Cardiac muscle cell (in vitro differentiated cells and primary cell): ENCODE results near the gene FHOD3. TPM values are rescaled to one million over a fixed set of nuclear protein-coding genes. Genes with fewer than 3 reads are reported as not detected.

Source experiments
- DNase-seq, 2 donors: peaks; one replicate each; pipeline versions ENCODE4 v3.0.0 to v3.0.0-alpha.2; 2010 to 2017; ENCODE audit warnings: low read depth in 1 of 2, low spot score in 1 of 2
- H3K27ac ChIP-seq: fragments of 200-600 bp; sonication (generic); 2 replicates; pipeline ENCODE4 v1.5.1; 2016
- H3K27me3 ChIP-seq: fragments of 200-600 bp; sonication (generic); 2 replicates; pipeline ENCODE4 v1.6.0; 2016; ENCODE audit warnings: control low read depth
- H3K36me3 ChIP-seq: fragments of 200-600 bp; sonication (generic); 2 replicates; pipeline ENCODE4 v1.5.1; 2016; ENCODE audit warnings: control low read depth
- H3K4me1 ChIP-seq: fragments of 200-600 bp; sonication (generic); 2 replicates; pipeline ENCODE4 v1.8.1; 2017; ENCODE audit warnings: low read depth, mild to moderate bottlenecking, mixed run types
- H3K4me3 ChIP-seq: fragments of 200-600 bp; sonication (generic); 2 replicates; pipeline ENCODE4 v1.5.1; 2016; ENCODE audit warnings: mild to moderate bottlenecking
- H3K9me3 ChIP-seq: fragments of 200-600 bp; sonication (generic); 2 replicates; pipeline ENCODE4 v1.5.1; 2017; ENCODE audit warnings: low read depth, mild to moderate bottlenecking, control low read depth
- CTCF ChIP-seq: IDR thresholded peaks from 2 replicates; pipeline ENCODE4 v1.5.1; 2012; ENCODE audit warnings: low read depth, mild to moderate bottlenecking, low read length
- polyA plus RNA-seq: library from polyadenylated mRNA; unstranded; fragments of >200 nt; fragmentation: Nextera tagmentation; extraction: Ambion mirVana; gene quantifications from 2 replicates; pipeline ENCODE4 v1.2.1, GENCODE V29; 2016
- total RNA-seq: library from RNA; depleted of rRNA; stranded (reverse); fragments of >200 nt; gene quantifications from 2 replicates; pipeline ENCODE4 v1.2.3, GENCODE V29; 2016

FHOD3 gene
- total and polyA plus RNA-seq, 2 experiments from 2014 or later: 127 to 347 TPM

- peaks cover 66% of the 10 kb centered on the region for H3K4me1 ChIP-seq
Measured at GRCh38 chr18:36314098-36314497, 16.6 kb downstream of the FHOD3 start.

GRCh38 chr18:36314754-36315153 is 17.2 kb downstream of the FHOD3 start:
- peak in 1 of 2 donors; percentile 95 for DNase-seq
- H3K4me1 ChIP-seq: peaks cover 59% of the 10 kb centered on the region
- peaks cover 3% of the 10 kb centered on the region for H3K9me3 ChIP-seq
- TF ChIP-seq CTCF: no peak
- H3K27me3 ChIP-seq: no peaks in the 10 kb centered on the region
- H3K27ac ChIP-seq: peak overlapping the region; percentile 61
- no peaks in the 10 kb centered on the region for H3K36me3 ChIP-seq
- no peak overlapping the region for H3K4me3 ChIP-seq

More at GRCh38 chr18:36314098-36314497, 16.6 kb downstream of the FHOD3 start:
- peak in 1 of 2 donors; percentile 85 for DNase-seq
- H3K27me3 ChIP-seq: no peaks in the 10 kb centered on the region
- no peak overlapping the region for H3K4me3 ChIP-seq
- H3K9me3 ChIP-seq: peaks cover 3% of the 10 kb centered on the region
- H3K36me3 ChIP-seq: no peaks in the 10 kb centered on the region
- TF ChIP-seq CTCF: no peak
- peak overlapping the region; percentile 61 for H3K27ac ChIP-seq

- TF ChIP-seq CTCF: no peak
- DNase-seq: peak in 1 of 2 donors; percentile 57
Measured at GRCh38 chr18:36315736-36316135, 18.2 kb downstream of the FHOD3 start.

GRCh38 chr18:36316246-36316645 is 18.7 kb downstream of the FHOD3 start:
- no peak for DNase-seq
- H3K4me1 ChIP-seq: peaks cover 46% of the 10 kb centered on the region
- H3K27ac ChIP-seq: peak overlapping the region; percentile 61
- H3K27me3 ChIP-seq: no peaks in the 10 kb centered on the region
- peaks cover 3% of the 10 kb centered on the region for H3K9me3 ChIP-seq
- no peaks in the 10 kb centered on the region for H3K36me3 ChIP-seq
- H3K4me3 ChIP-seq: no peak overlapping the region
- no peak for TF ChIP-seq CTCF

More at GRCh38 chr18:36315736-36316135, 18.2 kb downstream of the FHOD3 start:
- H3K9me3 ChIP-seq: peaks cover 3% of the 10 kb centered on the region
- no peaks in the 10 kb centered on the region for H3K36me3 ChIP-seq
- H3K27ac ChIP-seq: peak overlapping the region; percentile 61
- peaks cover 50% of the 10 kb centered on the region for H3K4me1 ChIP-seq
- H3K4me3 ChIP-seq: no peak overlapping the region
- H3K27me3 ChIP-seq: no peaks in the 10 kb centered on the region

- DNase-seq: peak in 1 of 2 donors; percentile 38
- Histone ChIP-seq H3K4me3 (no peak overlapping the region), H3K4me1 (peaks cover 40% of the 10 kb centered on the region), H3K27ac (peak overlapping the region; percentile 20), H3K27me3 (no peaks in the 10 kb centered on the region), H3K36me3 (no peaks in the 10 kb centered on the region), H3K9me3 (peaks cover 3% of the 10 kb centered on the region)
- no peak for TF ChIP-seq CTCF
Measured at GRCh38 chr18:36321658-36322407, 24.3 kb downstream of the FHOD3 start.
